ENCODE results near the gene RSPH9. TPM values are rescaled to one million over a fixed set of nuclear protein-coding genes. Genes with fewer than 3 reads are reported as not detected.

The RSPH9 gene
- total and polyA plus RNA-seq, 3 experiments from 2014 or later = 1.3 TPM; not detected in 2

DNA sequence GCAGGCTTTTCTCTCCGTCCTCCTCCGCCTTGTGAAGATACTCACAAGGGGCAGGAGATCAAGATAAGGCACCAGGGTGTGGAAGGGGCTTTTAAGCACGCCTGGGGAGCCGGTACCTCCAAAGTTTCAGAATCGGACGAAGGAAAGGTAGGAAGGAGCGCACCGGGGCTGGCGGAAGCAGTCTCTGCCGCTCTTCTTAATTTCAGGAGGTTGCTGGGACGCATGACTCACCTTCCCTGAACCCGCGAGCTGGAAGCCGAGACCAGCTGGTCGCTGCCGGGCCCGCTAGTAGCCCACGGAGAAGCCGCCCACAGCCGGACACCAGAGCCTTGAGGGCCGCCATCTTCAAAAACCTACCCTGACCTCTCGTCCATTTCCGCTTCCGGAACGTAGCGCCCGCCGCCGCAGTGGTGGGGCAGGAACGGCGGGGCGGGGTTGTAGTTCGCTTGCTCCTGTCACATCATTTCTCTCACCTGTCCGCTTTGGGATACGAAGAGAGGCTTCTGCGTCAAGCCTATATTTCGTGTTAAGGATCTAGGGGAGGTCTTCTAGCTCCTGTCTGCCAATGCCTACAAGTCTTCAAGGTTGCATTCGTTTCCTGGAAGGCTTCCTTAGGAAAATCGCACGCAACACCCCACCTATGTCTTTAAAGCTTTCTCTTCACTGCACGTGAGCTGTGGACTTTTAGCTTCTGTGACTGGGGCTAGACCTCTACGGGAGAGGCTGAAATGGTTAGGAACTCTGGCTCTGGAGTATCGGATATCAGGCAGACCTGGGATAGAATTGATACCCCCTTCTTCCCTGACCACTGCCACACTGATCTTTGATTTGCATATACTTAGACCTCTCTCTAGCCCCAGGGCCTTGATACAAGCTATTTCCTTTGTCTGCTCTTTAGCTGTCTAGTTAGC lies 42.9 kb downstream of the RSPH9 start, which contains the start of gene MRPS18A:
Gene MRPS18A, minus strand, starts transcription at position 355 of the 911 bp plus-strand sequence. Its CDS starts 12 bp downstream, at position 343.
- H3K27ac Mint-ChIP-seq = peak within 1 kb of the TSS; percentile 77 to 98 (median 94)
- CTCF ChIA-PET = interaction anchor here (0.8 to 1.0 kb wide), 3 partner anchors 21 to 387 kb away, joined by 3 read pairs; no protein-coding TSS in a partner anchor
- peak within 1 kb of the TSS; percentile 87 for H3K4me3 ChIP-seq (ENCODE audit: low read length)

DNA sequence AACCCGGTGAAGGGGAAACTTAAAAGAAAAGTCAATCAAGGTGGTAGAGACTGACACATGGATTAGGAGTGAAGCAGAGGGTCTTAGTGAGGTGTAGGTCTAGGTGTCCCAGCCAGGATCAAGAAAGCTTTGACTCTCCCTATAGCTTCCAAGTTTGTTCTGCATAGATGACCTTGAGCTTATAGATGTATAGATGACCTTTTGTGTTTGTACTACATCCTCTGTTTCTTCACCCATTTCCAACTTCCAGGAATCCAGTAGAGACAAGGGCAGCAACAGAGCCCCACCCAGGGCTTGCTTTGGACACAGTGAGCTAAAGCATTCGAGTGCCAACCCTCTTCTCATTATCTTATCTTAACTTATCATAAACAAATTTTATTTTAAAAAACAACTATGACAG lies 44.6 kb downstream of the RSPH9 start:
- peak overlapping the region in 2 of 7 donors; percentile 35 to 97 for H3K4me3 Mint-ChIP-seq
- H3K4me1 Mint-ChIP-seq = peaks cover 28 to 38% (median 33%) of the 10 kb centered on the region in 3 donors
- peaks cover 0 to 1% of the 10 kb centered on the region in 2 donors for H3K27me3 Mint-ChIP-seq
- CTCF ChIA-PET = interaction anchor here (0.5 to 1.2 kb wide), 4 partner anchors 14 to 530 kb away, joined by 3 to 4 read pairs (median 3); partner anchors contain the start of gene VEGFA
- no peaks in the 10 kb centered on the region for H3K9me3 ChIP-seq (ENCODE audit: low read length)
- H3K4me3 ChIP-seq (ENCODE audit: low read length) = no peak overlapping the region
- peaks cover 0 to 11% (median 0%) of the 10 kb centered on the region in 3 donors for H3K36me3 Mint-ChIP-seq
- H3K27ac ChIP-seq (ENCODE audit: low read depth, low read length) = no peak overlapping the region
- no peaks in the 10 kb centered on the region for H3K27me3 ChIP-seq (ENCODE audit: insufficient read depth, low read length, poor library complexity, severe bottlenecking)
- POLR2A ChIA-PET = no interaction called here
- peak overlapping the region in 1 of 8 donors; percentile 74 for H3K27ac Mint-ChIP-seq
- peaks cover 18% of the 10 kb centered on the region for H3K4me1 ChIP-seq (ENCODE audit: insufficient read depth, low read length)
- no peaks in the 10 kb centered on the region for H3K9me3 Mint-ChIP-seq
- H3K36me3 ChIP-seq (ENCODE audit: insufficient read depth, low read length) = no peaks in the 10 kb centered on the region
- DNase-seq = no peak

More for the DNA sequence above, 42.9 kb downstream of the RSPH9 start, which contains the start of gene MRPS18A:
- Histone ChIP-seq H3K27ac (ENCODE audit: low read depth, low read length) (peak within 1 kb of the TSS; percentile 85), H3K36me3 (ENCODE audit: insufficient read depth, low read length) (no peaks in the 10 kb centered on the region), H3K27me3 (ENCODE audit: insufficient read depth, low read length, poor library complexity, severe bottlenecking) (no peaks in the 10 kb centered on the region), H3K4me1 (ENCODE audit: insufficient read depth, low read length) (peaks cover 18% of the 10 kb centered on the region), H3K9me3 (ENCODE audit: low read length) (no peaks in the 10 kb centered on the region)
- POLR2A ChIA-PET = interaction anchor here (0.6 kb wide), 1 partner anchor 444 kb away, joined by 4 read pairs; no protein-coding TSS in a partner anchor
- no peaks in the 10 kb centered on the region for H3K9me3 Mint-ChIP-seq
- H3K4me1 Mint-ChIP-seq = peaks cover 41 to 55% (median 51%) of the 10 kb centered on the region in 3 donors
- H3K36me3 Mint-ChIP-seq = peaks cover 0 to 27% (median 3%) of the 10 kb centered on the region in 3 donors
- DNase-seq = peak; percentile 66 to 83 (median 72)
- H3K27me3 Mint-ChIP-seq = no peaks in the 10 kb centered on the region
- peak within 1 kb of the TSS; percentile 92 to 98 (median 97) for H3K4me3 Mint-ChIP-seq

GRCh38 chr6:43695215-43695966 lies 50.6 kb downstream of the RSPH9 start:
- H3K36me3 Mint-ChIP-seq = peaks cover 0 to 2% (median 0%) of the 10 kb centered on the region in 3 donors
- POLR2A ChIA-PET = interaction anchor here (0.6 kb wide), 1 partner anchor 82 kb away, joined by 3 read pairs; no protein-coding TSS in a partner anchor

GRCh38 chr6:43695967-43696291 lies 51.1 kb downstream of the RSPH9 start:
- no peak for DNase-seq
- Histone ChIP-seq H3K9me3 (ENCODE audit: low read length) (no peaks in the 10 kb centered on the region), H3K27me3 (ENCODE audit: insufficient read depth, low read length, poor library complexity, severe bottlenecking) (no peaks in the 10 kb centered on the region), H3K27ac (ENCODE audit: low read depth, low read length) (no peak overlapping the region), H3K36me3 (ENCODE audit: insufficient read depth, low read length) (no peaks in the 10 kb centered on the region), H3K4me3 (ENCODE audit: low read length) (no peak overlapping the region), H3K4me1 (ENCODE audit: insufficient read depth, low read length) (no peaks in the 10 kb centered on the region)
- ChIA-PET CTCF (no interaction called here), POLR2A (interaction anchor here (0.6 kb wide), 1 partner anchor 82 kb away, joined by 3 read pairs; no protein-coding TSS in a partner anchor)
- H3K4me1 Mint-ChIP-seq = no peaks in the 10 kb centered on the region
- peaks cover 9 to 38% of the 10 kb centered on the region in 2 donors for H3K27me3 Mint-ChIP-seq
- no peak overlapping the region for H3K27ac Mint-ChIP-seq
- no peak overlapping the region for H3K4me3 Mint-ChIP-seq
- peaks cover 0 to 2% (median 0%) of the 10 kb centered on the region in 3 donors for H3K36me3 Mint-ChIP-seq
- no peaks in the 10 kb centered on the region for H3K9me3 Mint-ChIP-seq

More at GRCh38 chr6:43695215-43695966, 50.6 kb downstream of the RSPH9 start:
- no peak overlapping the region for H3K4me3 Mint-ChIP-seq
- H3K9me3 Mint-ChIP-seq = no peaks in the 10 kb centered on the region
- no peak overlapping the region for H3K27ac ChIP-seq (ENCODE audit: low read depth, low read length)
- no peaks in the 10 kb centered on the region for H3K4me1 ChIP-seq (ENCODE audit: insufficient read depth, low read length)
- H3K27me3 ChIP-seq (ENCODE audit: insufficient read depth, low read length, poor library complexity, severe bottlenecking) = no peaks in the 10 kb centered on the region
- H3K9me3 ChIP-seq (ENCODE audit: low read length) = no peaks in the 10 kb centered on the region
- no peak overlapping the region for H3K4me3 ChIP-seq (ENCODE audit: low read length)
- H3K4me1 Mint-ChIP-seq = no peaks in the 10 kb centered on the region
- H3K36me3 ChIP-seq (ENCODE audit: insufficient read depth, low read length) = no peaks in the 10 kb centered on the region
- H3K27me3 Mint-ChIP-seq = peaks cover 6 to 38% of the 10 kb centered on the region in 2 donors
- CTCF ChIA-PET = interaction anchor here (1.0 kb wide), 1 partner anchor 9 kb away, joined by 4 read pairs; no protein-coding TSS in a partner anchor
- H3K27ac Mint-ChIP-seq = no peak overlapping the region
- DNase-seq = no peak

- Mint-ChIP-seq H3K4me1 (no peaks in the 10 kb centered on the region), H3K36me3 (peaks cover 0 to 2% (median 0%) of the 10 kb centered on the region in 3 donors), H3K27ac (no peak overlapping the region), H3K9me3 (no peaks in the 10 kb centered on the region), H3K27me3 (peaks cover 17 to 50% of the 10 kb centered on the region in 2 donors), H3K4me3 (no peak overlapping the region)
- no peak overlapping the region for H3K4me3 ChIP-seq (ENCODE audit: low read length)
- DNase-seq = no peak
- no peak overlapping the region for H3K27ac ChIP-seq (ENCODE audit: low read depth, low read length)
- H3K27me3 ChIP-seq (ENCODE audit: insufficient read depth, low read length, poor library complexity, severe bottlenecking) = no peaks in the 10 kb centered on the region
- no peaks in the 10 kb centered on the region for H3K4me1 ChIP-seq (ENCODE audit: insufficient read depth, low read length)
- no peaks in the 10 kb centered on the region for H3K9me3 ChIP-seq (ENCODE audit: low read length)
- CTCF ChIA-PET = no interaction called here
- no peaks in the 10 kb centered on the region for H3K36me3 ChIP-seq (ENCODE audit: insufficient read depth, low read length)
- POLR2A ChIA-PET = no interaction called here
These were observed 52.6 kb downstream of the RSPH9 start for GRCh38 chr6:43697421-43697820.

GRCh38 chr6:43698584-43699349 lies 53.9 kb downstream of the RSPH9 start:
- peak overlapping the region; percentile 9 for H3K27ac ChIP-seq (ENCODE audit: low read depth, low read length)
- ChIA-PET POLR2A (no interaction called here), CTCF (no interaction called here)
- Mint-ChIP-seq H3K27me3 (peaks cover 18 to 61% of the 10 kb centered on the region in 2 donors), H3K27ac (no peak overlapping the region), H3K9me3 (no peaks in the 10 kb centered on the region), H3K36me3 (peaks cover 0 to 2% (median 0%) of the 10 kb centered on the region in 3 donors), H3K4me1 (no peaks in the 10 kb centered on the region), H3K4me3 (no peak overlapping the region)
- no peaks in the 10 kb centered on the region for H3K27me3 ChIP-seq (ENCODE audit: insufficient read depth, low read length, poor library complexity, severe bottlenecking)
- H3K4me1 ChIP-seq (ENCODE audit: insufficient read depth, low read length) = no peaks in the 10 kb centered on the region
- H3K9me3 ChIP-seq (ENCODE audit: low read length) = no peaks in the 10 kb centered on the region
- H3K4me3 ChIP-seq (ENCODE audit: low read length) = no peak overlapping the region
- no peak for DNase-seq
- H3K36me3 ChIP-seq (ENCODE audit: insufficient read depth, low read length) = no peaks in the 10 kb centered on the region

DNA sequence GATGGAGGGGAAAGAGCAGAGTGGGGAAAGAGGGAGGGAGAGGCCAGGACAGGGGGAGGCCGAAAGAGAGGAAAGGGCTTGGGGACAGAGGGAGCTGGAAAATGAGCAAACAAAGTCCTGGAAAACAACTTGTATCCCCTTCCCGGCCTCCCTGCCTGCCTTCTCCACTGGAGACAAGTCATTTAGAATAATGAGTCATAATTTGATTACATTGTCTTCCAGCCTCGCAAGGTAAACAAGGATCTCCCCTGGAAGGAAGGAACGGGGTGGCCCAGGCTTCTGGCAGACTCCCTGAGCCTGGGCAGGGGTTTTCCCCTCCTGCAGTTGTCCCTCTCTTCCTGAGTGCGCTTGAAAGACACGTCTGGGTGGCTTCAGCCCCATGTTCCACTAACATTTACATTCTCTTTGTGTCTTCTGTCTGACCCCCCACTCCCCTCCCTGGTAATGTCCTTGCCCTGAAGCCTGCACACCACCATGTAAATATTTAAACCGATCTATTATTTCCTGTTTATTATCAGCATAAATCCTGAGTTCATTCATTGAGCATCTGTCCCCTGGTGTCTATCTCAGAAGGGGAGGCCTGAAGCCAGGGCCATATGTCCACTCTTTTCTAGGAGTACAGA lies 54.8 kb downstream of the RSPH9 start:
- Histone ChIP-seq H3K9me3 (ENCODE audit: low read length) (no peaks in the 10 kb centered on the region), H3K27ac (ENCODE audit: low read depth, low read length) (no peak overlapping the region), H3K27me3 (ENCODE audit: insufficient read depth, low read length, poor library complexity, severe bottlenecking) (no peaks in the 10 kb centered on the region), H3K4me1 (ENCODE audit: insufficient read depth, low read length) (no peaks in the 10 kb centered on the region), H3K4me3 (ENCODE audit: low read length) (no peak overlapping the region), H3K36me3 (ENCODE audit: insufficient read depth, low read length) (no peaks in the 10 kb centered on the region)
- H3K27ac Mint-ChIP-seq = no peak overlapping the region
- ChIA-PET CTCF (no interaction called here), POLR2A (no interaction called here)
- H3K9me3 Mint-ChIP-seq = no peaks in the 10 kb centered on the region
- no peaks in the 10 kb centered on the region for H3K4me1 Mint-ChIP-seq
- H3K4me3 Mint-ChIP-seq = no peak overlapping the region
- peaks cover 0 to 2% (median 0%) of the 10 kb centered on the region in 3 donors for H3K36me3 Mint-ChIP-seq
- H3K27me3 Mint-ChIP-seq = peaks cover 18 to 58% of the 10 kb centered on the region in 2 donors
- no peak for DNase-seq
